ENCODE results near the gene PODXL.

GRCh38 chr7:131494182-131494581, 62.2 kb downstream of the PODXL start:
- TF ChIP-seq CTCF (IDR thresholded peaks at IDR 0.05 in 4 of 5, conservative IDR thresholded peaks at IDR 0.05 in 1 of 5): no peak
- TF ChIP-seq POLR2A (IDR thresholded peaks at IDR 0.05): no peak

All from gastrocnemius medialis (tissue), 4 donors.